ENCODE data around the gene VASP. TPM values are rescaled to one million over a fixed set of nuclear protein-coding genes. Genes with fewer than 3 reads are reported as not detected.

Gene VASP
- total RNA-seq, 4 donors from 2014 or later, result 39.2 to 82.9 (median 52.7) TPM

DNA sequence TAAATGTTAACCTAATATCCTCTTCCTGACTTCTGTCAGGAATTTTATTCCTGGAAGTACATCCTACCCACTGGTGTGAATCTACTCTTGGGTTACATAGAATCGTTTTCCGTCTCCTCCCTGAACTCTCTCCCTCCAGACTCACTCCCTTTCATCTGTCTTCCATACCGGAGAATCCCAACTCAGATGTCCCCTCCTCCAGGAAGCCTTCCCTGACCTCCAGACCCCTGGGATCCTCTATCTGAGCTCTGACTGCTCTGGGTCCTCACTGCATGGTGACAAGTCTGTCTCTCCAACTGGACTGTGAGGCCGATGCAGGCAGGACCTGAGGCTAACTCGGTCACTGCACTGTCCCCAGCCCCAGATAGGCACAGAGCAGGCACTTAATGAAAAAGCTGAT is 52.8 kb downstream of the VASP start:
- intact Hi-C loops (cut with DNase I), result loop anchor here (5.0 kb wide), 1 partner anchor 38 kb away; no protein-coding TSS in a partner anchor

DNA sequence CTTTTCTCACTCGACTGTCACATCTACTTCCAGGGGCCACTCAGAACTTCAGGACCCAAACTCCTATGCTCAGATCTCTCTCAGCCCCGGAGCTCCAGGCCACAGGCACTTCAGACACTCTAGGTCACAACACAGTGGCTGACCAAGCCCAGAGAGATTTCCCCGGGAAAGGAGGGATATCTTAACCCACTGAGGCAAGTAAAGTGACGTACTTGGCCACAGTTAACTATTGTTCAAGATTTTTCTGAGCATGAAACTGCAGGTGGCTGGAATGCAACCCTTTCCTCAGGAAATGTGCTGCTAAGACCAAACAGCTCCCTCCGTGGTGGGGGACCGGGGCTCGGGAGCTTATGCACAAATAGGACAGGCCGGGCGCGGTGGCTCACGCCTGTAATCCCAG is 53.4 kb downstream of the VASP start:
- WGBS, 2 donors, result 66 to 92% methylated on average over 9 to 10 of the region's 11 CpGs

More for the DNA sequence above, 52.8 kb downstream of the VASP start:
- H3K9me3 ChIP-seq, result no peaks in the 10 kb centered on the region
- no peak overlapping the region for H3K27ac ChIP-seq
- no peak overlapping the region for H3K4me3 ChIP-seq
- no peak for DNase-seq
- TF ChIP-seq POLR2A (IDR thresholded peaks at IDR 0.05), result no peak
- TF ChIP-seq, protein P1, sequence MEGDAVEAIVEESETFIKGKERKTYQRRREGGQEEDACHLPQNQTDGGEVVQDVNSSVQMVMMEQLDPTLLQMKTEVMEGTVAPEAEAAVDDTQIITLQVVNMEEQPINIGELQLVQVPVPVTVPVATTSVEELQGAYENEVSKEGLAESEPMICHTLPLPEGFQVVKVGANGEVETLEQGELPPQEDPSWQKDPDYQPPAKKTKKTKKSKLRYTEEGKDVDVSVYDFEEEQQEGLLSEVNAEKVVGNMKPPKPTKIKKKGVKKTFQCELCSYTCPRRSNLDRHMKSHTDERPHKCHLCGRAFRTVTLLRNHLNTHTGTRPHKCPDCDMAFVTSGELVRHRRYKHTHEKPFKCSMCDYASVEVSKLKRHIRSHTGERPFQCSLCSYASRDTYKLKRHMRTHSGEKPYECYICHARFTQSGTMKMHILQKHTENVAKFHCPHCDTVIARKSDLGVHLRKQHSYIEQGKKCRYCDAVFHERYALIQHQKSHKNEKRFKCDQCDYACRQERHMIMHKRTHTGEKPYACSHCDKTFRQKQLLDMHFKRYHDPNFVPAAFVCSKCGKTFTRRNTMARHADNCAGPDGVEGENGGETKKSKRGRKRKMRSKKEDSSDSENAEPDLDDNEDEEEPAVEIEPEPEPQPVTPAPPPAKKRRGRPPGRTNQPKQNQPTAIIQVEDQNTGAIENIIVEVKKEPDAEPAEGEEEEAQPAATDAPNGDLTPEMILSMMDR (IDR thresholded peaks at IDR 0.05), result no peak
- H3K36me3 ChIP-seq, result peaks cover 0 to 8% (median 0%) of the 10 kb centered on the region in 3 donors
- peaks cover 0 to 11% (median 0%) of the 10 kb centered on the region in 3 donors for H3K4me1 ChIP-seq
- 92 to 93% methylated on average over 3 to 4 of the region's 5 CpGs for WGBS, 2 donors
- no peaks in the 10 kb centered on the region for H3K27me3 ChIP-seq

DNA sequence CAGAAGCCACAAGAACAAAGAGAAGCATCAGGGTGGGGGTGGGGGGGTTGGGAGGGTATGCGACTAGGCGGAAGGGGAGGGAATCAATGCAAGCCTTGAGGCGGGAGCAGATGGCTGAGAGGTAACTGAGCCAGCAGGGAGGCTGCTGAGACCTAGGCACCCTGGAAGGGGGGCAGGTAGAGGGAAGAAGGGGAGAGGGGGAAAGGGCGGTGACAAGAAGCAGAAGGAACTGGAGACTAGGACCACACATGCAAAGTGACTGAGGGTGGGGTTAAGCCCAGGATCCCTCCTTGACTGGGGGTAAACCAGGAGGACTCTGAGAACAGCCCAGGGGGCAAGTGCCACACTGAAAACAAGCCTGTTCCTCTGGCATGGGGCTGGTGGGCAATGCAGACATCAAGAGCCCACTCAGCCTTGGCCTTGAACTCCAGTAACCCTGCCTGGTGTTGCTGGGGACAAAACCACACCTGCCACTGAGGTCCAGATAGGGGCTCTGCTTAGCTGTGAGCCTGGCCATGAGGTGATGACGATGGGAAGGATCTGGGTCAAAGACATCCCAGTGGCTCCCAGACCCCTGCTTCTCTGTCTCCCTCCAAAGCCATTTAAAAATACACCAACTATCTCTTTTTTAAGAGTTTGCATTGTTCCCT is 57.0 kb downstream of the VASP start:
- H3K27me3 ChIP-seq, result no peaks in the 10 kb centered on the region
- TF ChIP-seq POLR2A (IDR thresholded peaks at IDR 0.05), result no peak
- TF ChIP-seq, protein P1 (IDR thresholded peaks at IDR 0.05), result no peak
- DNase-seq, result no peak
- 73 to 81% methylated on average over 3 to 5 of the region's 5 CpGs for WGBS, 2 donors
- no peak overlapping the region for H3K27ac ChIP-seq
- no peak overlapping the region for H3K4me3 ChIP-seq
- peaks cover 0 to 18% (median 12%) of the 10 kb centered on the region in 3 donors for H3K4me1 ChIP-seq
- H3K9me3 ChIP-seq, result no peaks in the 10 kb centered on the region
- intact Hi-C loops (cut with DNase I), result loop anchor here (5.0 kb wide), 1 partner anchor 42 kb away; no protein-coding TSS in a partner anchor
- peaks cover 0 to 8% (median 0%) of the 10 kb centered on the region in 3 donors for H3K36me3 ChIP-seq

More for the DNA sequence above, 53.4 kb downstream of the VASP start:
- H3K9me3 ChIP-seq, result no peaks in the 10 kb centered on the region
- DNase-seq, result no peak
- TF ChIP-seq POLR2A (IDR thresholded peaks at IDR 0.05), result no peak
- TF ChIP-seq, protein P1 (IDR thresholded peaks at IDR 0.05), result no peak
- H3K27me3 ChIP-seq, result no peaks in the 10 kb centered on the region
- intact Hi-C loops (cut with DNase I), result loop anchor here (5.0 kb wide), 1 partner anchor 38 kb away; no protein-coding TSS in a partner anchor
- peaks cover 0 to 11% (median 0%) of the 10 kb centered on the region in 3 donors for H3K4me1 ChIP-seq
- H3K27ac ChIP-seq, result no peak overlapping the region
- H3K36me3 ChIP-seq, result peaks cover 0 to 8% (median 0%) of the 10 kb centered on the region in 3 donors
- H3K4me3 ChIP-seq, result no peak overlapping the region

DNA sequence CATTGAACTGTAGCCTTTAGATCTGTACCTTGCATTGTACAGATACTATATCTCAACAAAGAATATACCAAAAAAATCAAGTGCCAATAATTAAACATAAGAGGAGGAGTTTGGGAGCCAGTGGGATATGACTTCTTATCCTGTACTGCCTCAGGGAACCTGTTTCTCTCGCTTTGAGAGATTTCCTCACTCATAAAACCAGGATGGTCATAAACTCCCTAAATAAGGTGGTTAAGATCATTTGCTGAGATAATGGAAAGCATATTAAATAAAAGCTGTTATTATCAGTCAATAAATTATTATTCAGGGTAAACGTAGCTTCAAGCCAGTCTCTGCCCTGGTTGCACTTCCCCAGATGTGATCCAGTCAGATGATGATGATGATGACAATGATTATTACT is 60.3 kb downstream of the VASP start:
- Histone ChIP-seq H3K36me3 (no peaks in the 10 kb centered on the region), H3K4me3 (no peak overlapping the region), H3K4me1 (peaks cover 0 to 32% (median 22%) of the 10 kb centered on the region in 3 donors), H3K9me3 (no peaks in the 10 kb centered on the region), H3K27me3 (no peaks in the 10 kb centered on the region), H3K27ac (peak overlapping the region in 3 of 4 donors; percentile 73 to 86 (median 84))
- intact Hi-C loops (cut with DNase I), result no loop called here
- 75 to 81% methylated on average over 2 of the region's 2 CpGs for WGBS, 2 donors
- TF ChIP-seq, protein P1 (IDR thresholded peaks at IDR 0.05), result no peak
- TF ChIP-seq POLR2A (IDR thresholded peaks at IDR 0.05), result no peak
- no peak for DNase-seq

DNA sequence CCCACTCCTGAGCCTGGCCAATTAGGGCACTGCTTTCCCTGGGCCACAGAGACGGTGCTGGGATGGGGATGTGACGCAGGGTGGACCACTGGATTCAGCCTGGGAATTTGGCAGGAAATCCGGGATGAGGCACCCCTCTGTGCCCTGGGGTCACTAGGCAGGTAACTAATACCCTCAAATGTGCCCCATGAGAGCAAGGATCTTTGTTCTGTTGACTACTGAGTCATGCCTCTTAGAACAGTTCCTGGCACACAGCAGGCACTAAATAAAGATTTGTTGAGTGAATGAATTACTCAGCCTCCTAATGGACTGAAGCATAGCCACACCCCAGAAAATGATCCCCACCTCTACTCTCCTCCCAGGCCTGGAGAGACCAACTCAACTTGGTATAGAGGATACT is 61.5 kb downstream of the VASP start:
- TF ChIP-seq POLR2A (IDR thresholded peaks at IDR 0.05), result no peak
- TF ChIP-seq, protein P1 (IDR thresholded peaks at IDR 0.05), result no peak
- no peak overlapping the region for H3K4me3 ChIP-seq
- 57% methylated on average over 3 of the region's 3 CpGs; no CpG with 5 or more reads in 1 of the 2 donors for WGBS, 2 donors
- H3K4me1 ChIP-seq, result peaks cover 0 to 32% (median 22%) of the 10 kb centered on the region in 3 donors
- intact Hi-C loops (cut with DNase I), result no loop called here
- H3K27ac ChIP-seq, result peak overlapping the region; percentile 73 to 87 (median 85)
- H3K36me3 ChIP-seq, result peaks cover 0 to 4% (median 0%) of the 10 kb centered on the region in 3 donors
- H3K9me3 ChIP-seq, result no peaks in the 10 kb centered on the region
- DNase-seq, result no peak
- H3K27me3 ChIP-seq, result no peaks in the 10 kb centered on the region

Measured in esophagus squamous epithelium (tissue), 5 donors.